Testis (tissue), 3 donors: Measurements from ENCODE around the gene VWA3B. TPM values are rescaled to one million over a fixed set of nuclear protein-coding genes. Genes with fewer than 3 reads are reported as not detected.

Experiments
- DNase-seq: peaks from one replicate; pipeline ENCODE4 v3.0.0-alpha.2; 2019
- H3K27ac ChIP-seq, 2 donors: fragments of 200-600 bp; sonication (generic); one replicate each; pipeline ENCODE4 v1.5.1; 2019
- H3K27me3 ChIP-seq: fragments of 200-600 bp; sonication (generic); one replicate; pipeline ENCODE4 v1.5.1; 2019
- H3K36me3 ChIP-seq: fragments of 200-600 bp; sonication (generic); one replicate; pipeline ENCODE4 v1.5.1; 2017; ENCODE audit warnings: low read depth; ENCODE audit errors: missing control alignments
- H3K4me1 ChIP-seq: fragments of 200-600 bp; sonication (generic); one replicate; pipeline ENCODE4 v1.5.1; 2019
- H3K4me3 ChIP-seq, 2 donors: fragments of 200-600 bp; sonication (generic); one replicate each; pipeline ENCODE4 v1.5.1; 2017 to 2019
- H3K9me3 ChIP-seq: fragments of 200-600 bp; sonication (generic); one replicate; pipeline ENCODE4 v1.5.1; 2017
- POLR2A ChIP-seq: fragments of 450-650 bp; IDR thresholded peaks from one replicate; pipeline ENCODE4 v1.6.1; 2017; ENCODE audit warnings: antibody characterized with exemption, mild to moderate bottlenecking, moderate library complexity
- WGBS, 2 donors: methylation state at CpG; one replicate each; pipeline ENCODE4 v1.1.5; 2018; 5-methylcytosine and 5-hydroxymethylcytosine counted together
- intact Hi-C: fragments of 100-400 bp; cut with DNase I; formaldehyde crosslinking; loops from one replicate; pipeline ENCODE4 v1.15.1; 2023; ENCODE audit warnings: low total_unique reads
- polyA plus RNA-seq: library from polyadenylated mRNA; stranded (reverse); fragments of 350-450 nt; fragmentation: Illumina TruSeq; extraction: RNeasy Lipid Tissue Mini Kit (QIAGEN cat#74804); gene quantifications from one replicate; pipeline ENCODE4 v1.2.3, GENCODE V29; 2014; ENCODE audit warnings: low read depth, low replicate concordance; ENCODE audit not compliant: insufficient read depth
- total RNA-seq, 2 donors: library from RNA; depleted of rRNA; stranded (reverse); fragments of >200 nt; gene quantifications; one replicate each; pipeline ENCODE4 v1.2.3, GENCODE V29; 2016
- TF ChIP-seq, protein P1 (sequence below), 3 experiments: fragments of 450-650 bp in 2 of 3; fragments of 200-600 bp in 1 of 3; sonication (generic) in 1 of 3; IDR thresholded peaks; one replicate each; pipeline ENCODE4 v1.5.1; 2016 to 2019; ENCODE audit warnings: antibody characterized with exemption in 3 of 3, mild to moderate bottlenecking in 2 of 3, moderate library complexity in 1 of 3

The VWA3B gene
- total and polyA plus RNA-seq, 3 donors from 2014 or later = 27.0 to 118 (median 81.6) TPM

DNA sequence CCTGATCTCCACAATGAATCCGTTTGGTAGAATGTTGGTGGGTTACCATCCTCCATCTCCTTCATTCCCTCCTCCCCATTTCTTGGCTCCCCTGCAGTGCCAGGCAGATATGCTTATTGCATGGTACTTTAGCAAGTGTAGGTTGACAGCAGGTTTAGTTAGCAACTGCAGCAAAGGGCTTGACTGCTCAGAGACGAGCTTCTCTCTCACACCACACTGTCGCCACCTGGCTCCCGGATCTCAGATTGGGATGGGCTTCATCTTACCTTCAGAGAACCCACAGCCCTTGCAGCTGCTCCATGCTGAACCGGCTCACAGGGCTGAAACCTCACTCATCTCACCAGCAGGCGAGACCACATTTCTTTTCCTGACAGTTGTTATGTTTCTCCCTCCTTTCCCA, 88.8 kb downstream of the VWA3B start:
- 50 to 56% methylated on average over 6 of the region's 6 CpGs for WGBS, 2 donors
- DNase-seq = no peak
- intact Hi-C loops = no loop called here

DNA sequence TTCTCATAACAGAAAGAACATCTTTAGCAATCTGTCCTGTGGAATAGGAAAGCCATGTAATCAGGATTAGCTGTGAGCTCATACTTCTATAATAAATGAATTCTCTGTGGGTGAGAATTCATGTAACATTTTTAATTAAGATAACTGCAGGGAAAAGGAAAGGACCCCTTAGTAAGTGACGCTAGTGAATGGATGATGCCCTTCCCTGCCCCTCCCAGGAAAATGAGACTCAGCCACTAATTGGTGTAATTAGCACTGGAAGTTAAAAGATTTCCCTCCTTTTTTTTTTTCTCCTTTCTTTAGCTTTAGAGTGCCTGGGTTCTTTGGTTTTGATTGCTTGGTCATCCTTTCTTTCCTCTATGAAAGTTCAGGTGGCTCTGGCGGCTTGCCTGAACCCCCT, 90.3 kb downstream of the VWA3B start:
- Histone ChIP-seq H3K36me3 (no peaks in the 10 kb centered on the region), H3K4me1 (no peaks in the 10 kb centered on the region), H3K27me3 (no peaks in the 10 kb centered on the region), H3K4me3 (no peak overlapping the region), H3K9me3 (no peaks in the 10 kb centered on the region), H3K27ac (no peak overlapping the region)
- no peak for DNase-seq
- WGBS, 2 donors = 36 to 51% methylated on average over 2 of the region's 2 CpGs
- TF ChIP-seq POLR2A = no peak
- TF ChIP-seq, protein P1, sequence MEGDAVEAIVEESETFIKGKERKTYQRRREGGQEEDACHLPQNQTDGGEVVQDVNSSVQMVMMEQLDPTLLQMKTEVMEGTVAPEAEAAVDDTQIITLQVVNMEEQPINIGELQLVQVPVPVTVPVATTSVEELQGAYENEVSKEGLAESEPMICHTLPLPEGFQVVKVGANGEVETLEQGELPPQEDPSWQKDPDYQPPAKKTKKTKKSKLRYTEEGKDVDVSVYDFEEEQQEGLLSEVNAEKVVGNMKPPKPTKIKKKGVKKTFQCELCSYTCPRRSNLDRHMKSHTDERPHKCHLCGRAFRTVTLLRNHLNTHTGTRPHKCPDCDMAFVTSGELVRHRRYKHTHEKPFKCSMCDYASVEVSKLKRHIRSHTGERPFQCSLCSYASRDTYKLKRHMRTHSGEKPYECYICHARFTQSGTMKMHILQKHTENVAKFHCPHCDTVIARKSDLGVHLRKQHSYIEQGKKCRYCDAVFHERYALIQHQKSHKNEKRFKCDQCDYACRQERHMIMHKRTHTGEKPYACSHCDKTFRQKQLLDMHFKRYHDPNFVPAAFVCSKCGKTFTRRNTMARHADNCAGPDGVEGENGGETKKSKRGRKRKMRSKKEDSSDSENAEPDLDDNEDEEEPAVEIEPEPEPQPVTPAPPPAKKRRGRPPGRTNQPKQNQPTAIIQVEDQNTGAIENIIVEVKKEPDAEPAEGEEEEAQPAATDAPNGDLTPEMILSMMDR (IDR thresholded peaks at IDR 0.05) = no peak
- intact Hi-C loops = no loop called here

More for the DNA sequence above, 88.8 kb downstream of the VWA3B start:
- Histone ChIP-seq H3K4me3 (no peak overlapping the region), H3K27ac (no peak overlapping the region), H3K4me1 (no peaks in the 10 kb centered on the region), H3K9me3 (no peaks in the 10 kb centered on the region), H3K27me3 (no peaks in the 10 kb centered on the region), H3K36me3 (no peaks in the 10 kb centered on the region)
- TF ChIP-seq POLR2A = no peak
- TF ChIP-seq, protein P1 (IDR thresholded peaks at IDR 0.05) = no peak

DNA sequence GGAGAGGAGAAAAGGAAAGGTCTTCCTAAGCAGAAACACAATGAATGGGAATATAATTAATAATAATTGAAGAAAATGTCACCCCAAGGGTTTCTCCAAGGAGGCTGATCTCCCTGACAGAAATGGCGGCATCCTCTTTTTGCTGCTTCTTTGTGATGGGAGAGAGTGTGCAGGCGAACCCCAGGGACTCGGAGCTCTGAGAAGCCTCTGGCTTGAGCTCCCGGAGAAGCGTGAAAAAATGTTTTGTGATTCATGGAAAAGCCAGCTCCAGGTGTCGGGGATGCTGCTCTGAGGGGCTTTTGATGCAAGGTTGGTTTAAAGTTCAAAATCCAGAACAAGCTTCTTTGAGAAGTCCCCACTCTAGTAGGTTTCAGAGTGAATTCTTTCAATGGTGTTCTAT, 91.0 kb downstream of the VWA3B start:
- no peak for TF ChIP-seq POLR2A
- TF ChIP-seq, protein P1 (IDR thresholded peaks at IDR 0.05) = no peak
- intact Hi-C loops = no loop called here

DNA sequence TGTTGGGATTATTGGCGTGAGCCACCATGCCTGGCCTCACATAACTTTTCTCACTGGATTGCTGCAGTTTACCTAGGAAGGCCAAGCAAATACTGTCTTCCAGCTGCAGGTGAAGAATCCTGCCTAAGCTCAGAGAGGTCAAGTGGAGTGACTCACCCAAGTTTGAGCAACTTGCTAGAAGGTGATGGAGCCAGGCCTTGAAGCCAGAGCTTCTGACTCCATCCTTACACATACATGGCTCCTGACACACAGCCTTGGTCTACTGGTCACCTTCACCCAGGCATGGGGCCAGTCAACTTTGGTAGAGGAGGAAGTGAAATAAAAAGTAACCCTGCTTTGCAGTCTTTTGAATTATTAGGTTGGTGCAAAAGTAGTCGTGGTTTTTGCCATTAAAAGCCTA, 93.5 kb downstream of the VWA3B start:
- H3K9me3 ChIP-seq = no peaks in the 10 kb centered on the region
- H3K27me3 ChIP-seq = no peaks in the 10 kb centered on the region
- TF ChIP-seq, protein P1 (IDR thresholded peaks at IDR 0.05) = no peak
- TF ChIP-seq POLR2A = no peak
- H3K27ac ChIP-seq = no peak overlapping the region
- H3K4me1 ChIP-seq = no peaks in the 10 kb centered on the region
- intact Hi-C loops = no loop called here
- H3K4me3 ChIP-seq = no peak overlapping the region
- WGBS, 2 donors = 90 to 93% methylated on average over 2 of the region's 2 CpGs
- DNase-seq = no peak
- H3K36me3 ChIP-seq = no peaks in the 10 kb centered on the region

More for the DNA sequence above, 91.0 kb downstream of the VWA3B start:
- Histone ChIP-seq H3K9me3 (no peaks in the 10 kb centered on the region), H3K27me3 (no peaks in the 10 kb centered on the region), H3K27ac (no peak overlapping the region), H3K4me1 (no peaks in the 10 kb centered on the region), H3K4me3 (no peak overlapping the region), H3K36me3 (no peaks in the 10 kb centered on the region)
- 65 to 75% methylated on average over 6 of the region's 6 CpGs for WGBS, 2 donors
- DNase-seq = no peak

DNA sequence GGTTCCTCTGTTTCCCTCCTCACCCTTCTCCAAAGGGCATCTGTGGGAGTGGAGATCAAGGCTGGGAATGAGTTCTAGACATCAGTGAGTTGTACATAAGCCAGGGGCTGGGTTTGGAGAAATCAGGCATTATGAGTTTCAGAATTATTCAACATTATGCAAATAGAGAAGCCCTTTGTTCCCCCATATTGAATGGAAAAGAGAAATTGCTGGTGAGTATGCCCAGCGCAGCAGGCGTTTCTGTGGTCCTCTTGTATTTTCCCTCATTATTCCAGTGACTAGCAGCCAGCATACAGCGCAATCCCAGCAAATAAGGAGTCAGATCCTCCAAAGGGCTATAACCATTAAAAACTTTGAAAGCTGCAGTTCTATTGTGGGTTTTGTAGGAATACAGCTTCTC, 94.4 kb downstream of the VWA3B start:
- TF ChIP-seq, protein P1 (IDR thresholded peaks at IDR 0.05) = no peak
- no peak for TF ChIP-seq POLR2A
- no peak overlapping the region for H3K4me3 ChIP-seq
- no peaks in the 10 kb centered on the region for H3K27me3 ChIP-seq
- H3K36me3 ChIP-seq = no peaks in the 10 kb centered on the region
- DNase-seq = no peak
- intact Hi-C loops = no loop called here
- no peaks in the 10 kb centered on the region for H3K4me1 ChIP-seq
- 94 to 95% methylated on average over 3 of the region's 3 CpGs for WGBS, 2 donors
- no peak overlapping the region for H3K27ac ChIP-seq
- H3K9me3 ChIP-seq = no peaks in the 10 kb centered on the region
